NCI-H82 (cell line): ENCODE measurements around the gene SRP68.
"Not testable (repeated sequence)": the region's sequence is repeated elsewhere in the genome, so short reads cannot be mapped to it uniquely, and the experiment has no call there.

Source experiments
- DNase-seq: peaks from one replicate; lab custom pipeline; 2025; lab: John Stamatoyannopoulos, UW

Gene SRP68

GRCh38 chr17:76076765-76077583, 4.7 kb upstream of the SRP68 start:
- no peak for DNase-seq

- no peak for DNase-seq
Observed at GRCh38 chr17:76076146-76076764, 3.9 kb upstream of the SRP68 start.

GRCh38 chr17:76075364-76076145, 3.2 kb upstream of the SRP68 start:
- DNase-seq: peak; percentile 51

GRCh38 chr17:76074390-76075363, 2.4 kb upstream of the SRP68 start, which contains the start of gene GALR2:
Gene GALR2 (plus strand): TSS chr17:76074781. CDS start chr17:76074884, 103 bp downstream.
- DNase-seq: peak; percentile 21

- DNase-seq: no peak
Observed at GRCh38 chr17:76071531-76072147, 678 bp downstream of the SRP68 start.

GRCh38 chr17:76065775-76066174, 6.5 kb downstream of the SRP68 start:
- no peak for DNase-seq

- DNase-seq: no peak
Observed at GRCh38 chr17:76063875-76064546, 8.3 kb downstream of the SRP68 start.

GRCh38 chr17:76058264-76058663, 14.1 kb downstream of the SRP68 start:
- DNase-seq: not testable (repeated sequence)

GRCh38 chr17:76056882-76057281, 15.4 kb downstream of the SRP68 start:
- DNase-seq: no peak

GRCh38 chr17:76054112-76054476, 18.2 kb downstream of the SRP68 start:
- no peak for DNase-seq

- DNase-seq: no peak
Observed at GRCh38 chr17:76053246-76054111, 18.8 kb downstream of the SRP68 start.

GRCh38 chr17:76051561-76051960, 20.8 kb downstream of the SRP68 start:
- no peak for DNase-seq

GRCh38 chr17:76050538-76051467, 21.5 kb downstream of the SRP68 start:
- DNase-seq: no peak

- DNase-seq: no peak
Observed at GRCh38 chr17:76049836-76050537, 22.3 kb downstream of the SRP68 start.

- DNase-seq: no peak
Observed at GRCh38 chr17:76049239-76049638, 23.1 kb downstream of the SRP68 start.

- DNase-seq: no peak
Observed at GRCh38 chr17:76048711-76049110, 23.6 kb downstream of the SRP68 start.

- DNase-seq: no peak
Observed at GRCh38 chr17:76048025-76048605, 24.2 kb downstream of the SRP68 start.
